Adrenal gland (tissue), 12 donors: ENCODE data around the gene TGDS. TPM values are rescaled to one million over a fixed set of nuclear protein-coding genes. Genes with fewer than 3 reads are reported as not detected.

Experiments used
- DNase-seq, 7 donors: peaks; one replicate each; pipeline ENCODE4 v3.0.0-alpha.2; 2019 to 2020
- H3K27ac ChIP-seq, 5 donors: fragments of 200-600 bp; sonication (generic) in 4 of 5; 1 replicate in 3 of 5; 2 replicates in 2 of 5; pipeline versions ENCODE4 v1.5.1 to v1.8.0; 2016 to 2020; ENCODE audit warnings: mild to moderate bottlenecking in 1 of 5
- H3K27me3 ChIP-seq: fragments of 200-600 bp; 2 replicates; pipeline ENCODE4 v1.8.0; 2021
- H3K36me3 ChIP-seq, 2 donors: fragments of 200-600 bp; replicated peaks in 1 of 2; 1 replicate in 1 of 2; 2 replicates in 1 of 2; pipeline versions ENCODE4 v1.5.1 to v1.8.0; 2018 to 2022
- H3K4me1 ChIP-seq, 2 donors: fragments of 200-600 bp; replicated peaks in 1 of 2; 1 replicate in 1 of 2; 2 replicates in 1 of 2; pipeline versions ENCODE4 v1.5.1 to v1.8.0; 2018 to 2021
- H3K4me3 ChIP-seq, 4 donors: fragments of 200-600 bp; sonication (generic) in 3 of 4; one replicate each; pipeline ENCODE4 v1.5.1; 2016 to 2018
- H3K9me3 ChIP-seq, 3 donors: fragments of 200-600 bp; sonication (generic) in 1 of 3; replicated peaks in 1 of 3; 1 replicate in 2 of 3; 2 replicates in 1 of 3; pipeline versions ENCODE4 v1.5.1 to v1.8.0; 2016 to 2021
- POLR2A ChIP-seq, 2 donors: fragments of 450-650 bp; IDR thresholded peaks; one replicate each; pipeline ENCODE4 v1.6.1; 2017; ENCODE audit warnings: antibody characterized with exemption in 2 of 2, mild to moderate bottlenecking in 2 of 2, moderate library complexity in 1 of 2
- WGBS, 4 donors: extraction: QIAGEN DNeasy Blood & Tissue Kit in 2 of 4; methylation state at CpG; one replicate each; pipeline versions ENCODE4 v1.1.5 to v1.1.7; 2013 to 2017; 5-methylcytosine and 5-hydroxymethylcytosine counted together
- intact Hi-C, 2 donors: fragments of 100-400 bp; cut with DNase I; formaldehyde crosslinking; loops; one replicate each; pipeline versions ENCODE4 v1.14.1 to v1.15.0; 2022 to 2023
- polyA plus RNA-seq, 3 donors: library from polyadenylated mRNA; stranded (reverse); fragments of 200-250 nt in 2 of 3; fragments of 350-450 nt in 1 of 3; fragmentation: Illumina TruSeq in 1 of 3; extraction: RNeasy Lipid Tissue Mini Kit (QIAGEN cat#74804) in 1 of 3; gene quantifications; one replicate each; pipeline ENCODE4 v1.2.3, GENCODE V29; 2013 to 2014
- total RNA-seq, 9 donors: library from RNA; depleted of rRNA in 4 of 9; stranded (reverse); fragments of >200 nt in 4 of 9; fragments of 120-200 nt in 1 of 9; fragmentation: NEBNext Ultra II Directional in 1 of 9; extraction: Animal tissue kit (Norgen Biotek cat#: 25700) in 1 of 9; gene quantifications; one replicate each; pipeline versions ENCODE4 v1.1.0 to v1.2.4, GENCODE V29; 2013 to 2023
- TF ChIP-seq, protein P1 (sequence below), 6 experiments: fragments of 450-650 bp in 4 of 6; fragments of 200-600 bp in 2 of 6; sonication (generic) in 1 of 6; IDR thresholded peaks; 1 replicate in 5 of 6; 2 replicates in 1 of 6; pipeline versions ENCODE4 v1.5.1 to v1.8.0; 2016 to 2021; ENCODE audit warnings: antibody characterized with exemption in 6 of 6, mild to moderate bottlenecking in 2 of 6, moderate library complexity in 1 of 6
- donor health status: healthy with polysubstance abuse.
- donor health status: Bipolar disorder and iron deficiency.
- donor health status: DM: yes; HTN: yes; CAD: no.
- donor health status: DM: no; HTN: no; CAD: no.
- donor health status: DM: no; HTN: no; CAD: no.
- donor health status: DM: yes; HTN: yes; CAD: no.

The TGDS gene
- total and polyA plus RNA-seq, 12 donors: 6.2 to 27.4 (median 11.6) TPM

DNA sequence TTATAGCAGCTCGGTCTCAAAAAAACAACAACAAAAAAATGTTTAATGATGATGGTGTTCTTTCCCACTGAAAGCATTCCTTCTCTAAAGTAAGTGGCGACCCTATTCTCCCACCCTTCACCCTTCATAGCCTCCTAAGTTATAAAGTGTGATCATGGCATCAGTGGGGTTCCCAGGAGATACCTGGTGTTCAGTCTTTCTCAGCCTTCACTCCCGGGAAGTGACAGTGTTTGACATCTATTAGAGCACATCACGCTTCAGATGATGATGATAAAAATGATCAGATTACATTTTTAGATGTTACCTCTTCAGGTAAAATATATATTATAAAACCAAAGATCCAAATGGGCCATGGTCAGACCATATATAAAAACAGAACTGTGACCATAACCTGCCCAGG, 51.0 kb downstream of the TGDS start:
- H3K27ac ChIP-seq: no peak overlapping the region
- intact Hi-C loops: no loop called here
- TF ChIP-seq POLR2A (IDR thresholded peaks at IDR 0.05): no peak
- TF ChIP-seq, protein P1, sequence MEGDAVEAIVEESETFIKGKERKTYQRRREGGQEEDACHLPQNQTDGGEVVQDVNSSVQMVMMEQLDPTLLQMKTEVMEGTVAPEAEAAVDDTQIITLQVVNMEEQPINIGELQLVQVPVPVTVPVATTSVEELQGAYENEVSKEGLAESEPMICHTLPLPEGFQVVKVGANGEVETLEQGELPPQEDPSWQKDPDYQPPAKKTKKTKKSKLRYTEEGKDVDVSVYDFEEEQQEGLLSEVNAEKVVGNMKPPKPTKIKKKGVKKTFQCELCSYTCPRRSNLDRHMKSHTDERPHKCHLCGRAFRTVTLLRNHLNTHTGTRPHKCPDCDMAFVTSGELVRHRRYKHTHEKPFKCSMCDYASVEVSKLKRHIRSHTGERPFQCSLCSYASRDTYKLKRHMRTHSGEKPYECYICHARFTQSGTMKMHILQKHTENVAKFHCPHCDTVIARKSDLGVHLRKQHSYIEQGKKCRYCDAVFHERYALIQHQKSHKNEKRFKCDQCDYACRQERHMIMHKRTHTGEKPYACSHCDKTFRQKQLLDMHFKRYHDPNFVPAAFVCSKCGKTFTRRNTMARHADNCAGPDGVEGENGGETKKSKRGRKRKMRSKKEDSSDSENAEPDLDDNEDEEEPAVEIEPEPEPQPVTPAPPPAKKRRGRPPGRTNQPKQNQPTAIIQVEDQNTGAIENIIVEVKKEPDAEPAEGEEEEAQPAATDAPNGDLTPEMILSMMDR (IDR thresholded peaks at IDR 0.05): no peak
- H3K9me3 ChIP-seq: no peaks in the 10 kb centered on the region
- no peaks in the 10 kb centered on the region for H3K36me3 ChIP-seq
- H3K27me3 ChIP-seq: no peaks in the 10 kb centered on the region
- no peak overlapping the region for H3K4me3 ChIP-seq
- DNase-seq: no peak
- peaks cover 7 to 9% of the 10 kb centered on the region in 2 donors for H3K4me1 ChIP-seq
- WGBS, 4 donors: 73 to 86% (median 81%) methylated on average over 4 of the region's 4 CpGs

DNA sequence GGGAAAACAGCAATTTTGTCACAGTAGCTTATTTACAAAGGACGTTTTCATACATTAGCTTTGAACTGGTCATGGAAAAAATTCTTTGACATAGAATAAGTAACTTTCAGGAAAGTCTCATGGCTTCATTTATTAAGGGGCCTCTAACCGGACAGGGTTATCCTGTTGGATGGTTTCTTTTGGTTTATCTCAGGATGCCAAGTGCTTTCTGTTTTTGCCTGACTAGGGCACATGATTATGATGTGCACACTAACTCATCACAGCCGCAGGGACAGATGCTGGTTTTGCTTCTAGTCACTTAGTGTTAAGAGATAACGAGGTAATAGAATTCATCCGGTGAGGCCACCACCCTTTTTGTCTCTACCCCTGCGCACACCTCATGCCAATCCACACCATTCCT, 53.0 kb downstream of the TGDS start:
- Histone ChIP-seq H3K4me1 (peaks cover 0 to under 1% of the 10 kb centered on the region in 2 donors), H3K9me3 (no peaks in the 10 kb centered on the region), H3K27ac (no peak overlapping the region), H3K36me3 (no peaks in the 10 kb centered on the region), H3K4me3 (no peak overlapping the region), H3K27me3 (no peaks in the 10 kb centered on the region)
- intact Hi-C loops: no loop called here
- TF ChIP-seq, protein P1 (IDR thresholded peaks at IDR 0.05): no peak
- no peak for TF ChIP-seq POLR2A (IDR thresholded peaks at IDR 0.05)
- WGBS, 4 donors: 48 to 86% (median 73%) methylated on average over 6 of the region's 6 CpGs
- DNase-seq: no peak

DNA sequence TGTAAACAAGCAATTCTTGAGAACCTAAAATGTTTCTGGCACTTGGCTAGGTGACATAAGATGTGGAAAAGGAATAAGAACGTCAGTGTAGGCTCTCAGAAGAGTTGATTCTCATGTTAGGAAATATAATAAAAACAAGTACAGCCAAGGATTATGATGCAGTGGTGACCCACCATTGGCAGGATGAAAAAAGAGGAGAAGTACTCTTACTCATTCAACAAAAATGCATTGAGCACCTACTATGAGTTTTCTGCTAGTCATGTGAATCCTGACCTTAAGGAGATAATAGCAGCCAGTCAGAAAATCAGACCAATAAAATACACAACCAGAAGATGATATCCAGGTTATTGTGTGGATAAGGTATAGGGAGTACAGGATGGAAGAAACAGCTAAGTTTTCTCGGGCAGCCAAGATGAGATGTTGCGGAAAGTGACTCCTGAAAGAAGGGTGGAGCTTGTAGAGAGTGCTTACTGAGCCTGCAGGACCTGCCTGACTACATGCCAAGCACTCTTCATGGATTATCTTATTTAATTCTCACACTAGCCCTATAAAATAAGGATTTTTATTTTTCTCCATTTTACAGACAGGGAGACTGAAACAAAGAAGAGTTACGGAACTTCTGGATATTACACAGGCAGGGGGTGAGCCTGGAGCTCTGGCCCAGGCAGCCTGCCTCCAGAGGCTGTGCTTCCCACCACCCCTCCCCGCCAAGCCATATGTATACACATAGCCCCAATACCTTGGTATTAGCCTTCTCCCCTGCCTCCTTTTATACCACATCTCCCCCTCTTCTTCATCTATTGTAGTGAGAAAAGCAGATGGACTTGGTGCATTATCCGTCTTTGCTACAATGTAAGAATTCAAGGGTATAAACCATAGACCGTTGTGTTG, 58.0 kb downstream of the TGDS start:
- intact Hi-C loops: no loop called here
- H3K4me1 ChIP-seq: no peaks in the 10 kb centered on the region
- H3K9me3 ChIP-seq: no peaks in the 10 kb centered on the region
- DNase-seq: no peak
- H3K27ac ChIP-seq: no peak overlapping the region
- no peaks in the 10 kb centered on the region for H3K36me3 ChIP-seq
- H3K27me3 ChIP-seq: no peaks in the 10 kb centered on the region
- TF ChIP-seq, protein P1 (IDR thresholded peaks at IDR 0.05): no peak
- no peak for TF ChIP-seq POLR2A (IDR thresholded peaks at IDR 0.05)
- H3K4me3 ChIP-seq: no peak overlapping the region
- WGBS, 4 donors: 85 to 91% (median 88%) methylated on average over 7 of the region's 7 CpGs

DNA sequence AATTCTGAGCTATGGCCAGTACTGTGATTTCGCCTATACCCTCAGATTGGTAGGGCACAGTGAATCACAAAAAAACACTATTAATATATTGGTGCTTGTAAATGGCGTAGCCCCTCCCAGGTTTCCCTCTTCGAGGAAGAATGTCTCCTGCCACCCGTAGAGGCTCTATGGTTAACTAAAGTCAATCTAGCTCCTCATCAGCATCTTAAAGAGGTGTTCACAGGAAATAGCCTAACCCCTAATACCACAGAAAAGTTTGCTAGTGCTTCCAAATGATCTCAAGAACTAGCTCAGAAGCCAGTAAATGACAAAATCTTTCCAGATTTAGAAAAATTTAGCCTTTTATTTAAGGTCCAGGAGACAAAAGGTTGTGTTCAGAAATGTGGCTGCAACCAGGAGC, 60.2 kb downstream of the TGDS start:
- Histone ChIP-seq H3K9me3 (no peaks in the 10 kb centered on the region), H3K36me3 (no peaks in the 10 kb centered on the region), H3K4me1 (no peaks in the 10 kb centered on the region), H3K27me3 (no peaks in the 10 kb centered on the region), H3K4me3 (no peak overlapping the region), H3K27ac (no peak overlapping the region)
- intact Hi-C loops: no loop called here
- DNase-seq: no peak
- 66 to 82% (median 73%) methylated on average over 4 of the region's 4 CpGs for WGBS, 4 donors
- no peak for TF ChIP-seq POLR2A (IDR thresholded peaks at IDR 0.05)
- TF ChIP-seq, protein P1 (IDR thresholded peaks at IDR 0.05): no peak
